HepG2 (cell line): ENCODE data around the gene CTNND2.
"Not testable (repeated sequence)": the region's sequence is repeated elsewhere in the genome, so short reads cannot be mapped to it uniquely, and the experiment has no call there.

Source experiments
- CREM ChIP-seq, 2 experiments: sonication (generic) in 1 of 2; formaldehyde crosslinking in 1 of 2; IDR thresholded peaks; 2 replicates each; pipeline versions ENCODE4 v1.4.0 to v1.6.1; 2016 to 2020; ENCODE audit warnings: antibody characterized with exemption in 1 of 2, mild to moderate bottlenecking in 1 of 2, missing genetic modification reagents in 1 of 2
- ESRRA ChIP-seq: sonication (generic); formaldehyde crosslinking; IDR thresholded peaks from 2 replicates; pipeline ENCODE4 v1.5.1; 2020; ENCODE audit warnings: mild to moderate bottlenecking, low read depth, missing genetic modification reagents
- EZH2 ChIP-seq: conservative IDR thresholded peaks from 2 replicates; pipeline ENCODE4 v1.6.1; 2012; ENCODE audit warnings: mild to moderate bottlenecking, low read depth, low read length, moderate library complexity
- IKZF1 ChIP-seq: fragments of 450-650 bp; IDR thresholded peaks from 2 replicates; pipeline ENCODE4 v1.7.1; 2016
- JUND ChIP-seq: sonication (generic); formaldehyde crosslinking; IDR thresholded peaks from 2 replicates; pipeline ENCODE4 v1.8.0; 2022; ENCODE audit warnings: mild to moderate bottlenecking, missing genetic modification reagents
- POLR2AphosphoS5 ChIP-seq: IDR thresholded peaks from 2 replicates; pipeline ENCODE4 v1.6.1; 2012; ENCODE audit warnings: low read depth, low read length
- SP1 ChIP-seq, 2 experiments: fragments of 450-650 bp in 1 of 2; sonication (generic) in 1 of 2; formaldehyde crosslinking in 1 of 2; IDR thresholded peaks; 2 replicates each; pipeline versions ENCODE4 v1.4.0 to v1.6.1; 2016 to 2020; ENCODE audit warnings: missing genetic modification reagents in 1 of 2
- ZNF318 ChIP-seq: sonication (generic); formaldehyde crosslinking; IDR thresholded peaks from 2 replicates; pipeline ENCODE4 v1.4.0; 2020; ENCODE audit warnings: mild to moderate bottlenecking, missing genetic modification reagents
- ZNF558 ChIP-seq: sonication (generic); formaldehyde crosslinking; IDR thresholded peaks from 2 replicates; pipeline ENCODE4 v1.9.0; 2022; ENCODE audit warnings: mild to moderate bottlenecking, missing genetic modification reagents, borderline replicate concordance
- ZNF691 ChIP-seq: sonication (generic); formaldehyde crosslinking; IDR thresholded peaks from 2 replicates; pipeline ENCODE4 v1.4.0; 2020; ENCODE audit warnings: missing genetic modification reagents, low read depth, mild to moderate bottlenecking, borderline replicate concordance

GRCh38 chr5:11004523-11004922 is 899.7 kb downstream of the CTNND2 start:
- not testable (repeated sequence) for TF ChIP-seq ZNF318 (CRISPR knock-in tag); EZH2; ESRRA (CRISPR knock-in tag); IKZF1; SP1 (IDR thresholded peaks at IDR 0.05); SP1 (CRISPR knock-in tag; IDR thresholded peaks at IDR 0.05); JUND; ZNF691 (CRISPR knock-in tag); CREM (IDR thresholded peaks at IDR 0.05); CREM (CRISPR knock-in tag; IDR thresholded peaks at IDR 0.05); POLR2AphosphoS5; ZNF558 (CRISPR knock-in tag)
